B cell (primary cell): ENCODE measurements around the gene MICU1. TPM values are rescaled to one million over a fixed set of nuclear protein-coding genes. Genes with fewer than 3 reads are reported as not detected.
"Not testable (repeated sequence)": the region's sequence is repeated elsewhere in the genome, so short reads cannot be mapped to it uniquely, and the experiment has no call there.

ENCODE experiments used
- ATAC-seq: fragments of 200-7000 bp; cut with Tn5 transposase; one replicate; pipeline ENCODE4 v1.10.0; 2021; ENCODE audit warnings: low read depth, mild to moderate bottlenecking, moderate number of reproducible peaks, moderate library complexity
- CTCF ChIA-PET: fragments of 350-600 bp; sonication (Branson Sonifier 250); formaldehyde crosslinking; loops from one replicate; lab custom pipeline; 2021; ENCODE audit warnings: antibody characterized with exemption, inconsistent platforms; lab: Charles Lee
- POLR2A ChIA-PET: fragments of 350-600 bp; sonication (Branson Sonifier 250); formaldehyde crosslinking; loops from one replicate; lab custom pipeline; 2021; ENCODE audit warnings: antibody characterized with exemption; lab: Charles Lee
- DNase-seq: peaks from one replicate; pipeline ENCODE4 v3.0.0; 2013
- H2AFZ ChIP-seq: 2 replicates; pipeline ENCODE4 v1.6.1; 2012; ENCODE audit warnings: mild to moderate bottlenecking, low read depth, low read length; ENCODE audit not compliant: insufficient read depth, poor library complexity, severe bottlenecking
- H3K27ac ChIP-seq, 2 donors: 1 replicate in 1 of 2; 2 replicates in 1 of 2; pipeline ENCODE4 v1.5.1; 2012 to 2013; ENCODE audit warnings: low read length in 2 of 2, mild to moderate bottlenecking in 2 of 2, moderate library complexity in 1 of 2
- H3K27me3 ChIP-seq, 4 experiments: fragments of 200-600 bp in 1 of 4; sonication (generic) in 1 of 4; replicated peaks in 1 of 4; 1 replicate in 2 of 4; 2 replicates in 2 of 4; pipeline versions ENCODE4 v1.6.1 to v1.7.0; 2013 to 2016; ENCODE audit warnings: low read length in 3 of 4, mild to moderate bottlenecking in 2 of 4, mixed read lengths in 1 of 4, moderate library complexity in 1 of 4; ENCODE audit not compliant: insufficient read depth in 4 of 4, control insufficient read depth in 3 of 4; ENCODE audit errors: control extremely low read depth in 1 of 4
- H3K36me3 ChIP-seq, 2 experiments: replicated peaks in 1 of 2; 1 replicate in 1 of 2; 2 replicates in 1 of 2; pipeline versions ENCODE4 v1.6.1 to v1.7.1; 2013; ENCODE audit warnings: low read length in 1 of 2; ENCODE audit not compliant: insufficient read depth in 2 of 2, control insufficient read depth in 1 of 2; ENCODE audit errors: control extremely low read depth in 1 of 2, extremely low read depth in 1 of 2
- H3K4me1 ChIP-seq, 2 donors: fragments of 200-600 bp in 1 of 2; sonication (generic) in 1 of 2; 1 replicate in 1 of 2; 2 replicates in 1 of 2; pipeline versions ENCODE4 v1.5.1 to v1.6.1; 2013 to 2017; ENCODE audit warnings: low read length in 2 of 2; ENCODE audit not compliant: control insufficient read depth in 2 of 2, insufficient read depth in 2 of 2
- H3K4me2 ChIP-seq: replicated peaks from 2 replicates; pipeline ENCODE3; 2012; ENCODE audit warnings: mild to moderate bottlenecking, low read depth, low read length; ENCODE audit not compliant: poor library complexity, severe bottlenecking
- H3K4me3 ChIP-seq, 5 experiments: fragments of 200-600 bp in 1 of 5; sonication (generic) in 1 of 5; 1 replicate in 3 of 5; 2 replicates in 2 of 5; pipeline versions ENCODE4 v1.5.1 to v1.7.0; 2011 to 2016; ENCODE audit warnings: low read length in 4 of 5, mild to moderate bottlenecking in 4 of 5, low read depth in 2 of 5, control low read depth in 1 of 5, moderate library complexity in 1 of 5; ENCODE audit not compliant: insufficient read depth in 1 of 5; ENCODE audit errors: control extremely low read depth in 1 of 5, extremely low read depth in 1 of 5
- H3K79me2 ChIP-seq: fragments of 200-600 bp; sonication (generic); one replicate; pipeline ENCODE4 v1.6.0; 2016; ENCODE audit warnings: low read length; ENCODE audit not compliant: control insufficient read depth, insufficient read depth
- H3K9ac ChIP-seq: fragments of 200-600 bp; sonication (generic); 2 replicates; pipeline ENCODE4 v1.6.1; 2017; ENCODE audit warnings: mild to moderate bottlenecking, low read length, moderate library complexity
- H3K9me3 ChIP-seq, 3 donors: one replicate each; pipeline versions ENCODE4 v1.6.1 to v1.7.1; 2013; ENCODE audit warnings: low read length in 2 of 3; ENCODE audit not compliant: control insufficient read depth in 2 of 3, insufficient read depth in 1 of 3; ENCODE audit errors: control extremely low read depth in 1 of 3
- H4K20me1 ChIP-seq: 2 replicates; pipeline ENCODE4 v1.6.0; 2012; ENCODE audit warnings: mild to moderate bottlenecking, low read length; ENCODE audit not compliant: insufficient read depth, control insufficient read depth, poor library complexity, severe bottlenecking
- H3K27ac Mint-ChIP-seq: one replicate; pipeline ENCODE4 v1.8.0; 2021; ENCODE audit warnings: mixed read lengths
- H3K27me3 Mint-ChIP-seq: one replicate; pipeline ENCODE4 v1.8.0; 2021; ENCODE audit warnings: mixed read lengths
- H3K4me1 Mint-ChIP-seq: one replicate; pipeline ENCODE4 v1.8.0; 2021; ENCODE audit warnings: mixed read lengths
- H3K4me3 Mint-ChIP-seq: one replicate; pipeline ENCODE4 v1.8.0; 2021; ENCODE audit warnings: mixed read lengths
- H3K9me3 Mint-ChIP-seq: one replicate; pipeline ENCODE4 v1.8.0; 2022; ENCODE audit warnings: mixed read lengths; ENCODE audit not compliant: insufficient read depth
- CTCF ChIP-seq: fragments of 200-600 bp; IDR thresholded peaks from one replicate; pipeline ENCODE4 v1.8.0; 2022; ENCODE audit warnings: antibody characterized with exemption, mild to moderate bottlenecking
- EZH2 ChIP-seq: IDR thresholded peaks from 2 replicates; pipeline ENCODE4 v1.6.1; 2012; ENCODE audit warnings: borderline replicate concordance, low read depth, mild to moderate bottlenecking, moderate library complexity, low read length; ENCODE audit not compliant: insufficient read depth, poor library complexity, severe bottlenecking
- WGBS: methylation state at CpG from one replicate; pipeline ENCODE4 v1.1.5; 2013; ENCODE audit warnings: missing lambda C conversion rate; ENCODE audit not compliant: insufficient coverage; 5-methylcytosine and 5-hydroxymethylcytosine counted together
- intact Hi-C: fragments of 100-400 bp; cut with micrococcal nuclease; formaldehyde crosslinking; loops from one replicate; pipeline ENCODE4 v1.10.0; 2022
- polyA plus RNA-seq: library from polyadenylated mRNA; depleted of rRNA; stranded (reverse); fragments of >200 nt; gene quantifications from 2 replicates; pipeline ENCODE4 v1.2.3, GENCODE V29; 2012
- total RNA-seq, 2 donors: library from RNA; stranded (reverse); fragments of 120-200 nt in 1 of 2; gene quantifications; 1 replicate in 1 of 2; 2 replicates in 1 of 2; pipeline versions ENCODE4 v1.2.3 to v1.2.4, GENCODE V29; 2013 to 2022

The MICU1 gene
- total and polyA plus RNA-seq, 2 donors (not counting 1 experiment from before 2014, with no cell fraction given) = 12.0 to 34.7 TPM

- H3K4me1 Mint-ChIP-seq = peaks cover 29% of the 10 kb centered on the region
- TF ChIP-seq EZH2 (no peak), CTCF (no peak)
- H3K4me2 ChIP-seq = no peak overlapping the region
- ATAC-seq (no peak), DNase-seq (no peak)
- peaks cover 20% of the 10 kb centered on the region for H4K20me1 ChIP-seq
- no peaks in the 10 kb centered on the region for H3K27me3 ChIP-seq
- peaks cover 10 to 11% of the 10 kb centered on the region in 2 donors for H3K4me1 ChIP-seq
- WGBS = 94% methylated on average over 7 of the region's 7 CpGs
- ChIA-PET CTCF (interaction anchor here (0.7 to 3.3 kb wide), 2 partner anchors 10 to 126 kb away, joined by 3 to 22 read pairs; no protein-coding TSS in a partner anchor), POLR2A (no interaction called here)
- intact Hi-C loops = no loop called here
- H3K27me3 Mint-ChIP-seq = no peaks in the 10 kb centered on the region
- no peaks in the 10 kb centered on the region for H3K9me3 ChIP-seq
- H3K9me3 Mint-ChIP-seq = no peaks in the 10 kb centered on the region
- H3K4me3 ChIP-seq = no peak overlapping the region
- H3K36me3 ChIP-seq = peaks cover 4 to 26% of the 10 kb centered on the region in 2 experiments
- no peak overlapping the region for H3K27ac ChIP-seq
- H3K27ac Mint-ChIP-seq = no peak overlapping the region
- H3K9ac ChIP-seq = no peak overlapping the region
- no peak overlapping the region for H2AFZ ChIP-seq
- H3K4me3 Mint-ChIP-seq = no peak overlapping the region
- H3K79me2 ChIP-seq = peaks cover 58% of the 10 kb centered on the region
These were observed 277.6 kb downstream of the MICU1 start for GRCh38 chr10:72348282-72348681.

GRCh38 chr10:72346117-72346516 is 279.8 kb downstream of the MICU1 start:
- DNase-seq, H3K4me2 ChIP-seq, H2AFZ ChIP-seq, H3K9me3 ChIP-seq, H3K4me3 ChIP-seq, H3K27me3 ChIP-seq, ATAC-seq, H3K4me1 ChIP-seq, H3K27ac ChIP-seq, H3K9ac ChIP-seq, H3K4me3 Mint-ChIP-seq, H3K9me3 Mint-ChIP-seq, H3K27me3 Mint-ChIP-seq, H3K27ac Mint-ChIP-seq, intact Hi-C loops: not testable (repeated sequence)
- ChIA-PET CTCF (interaction anchor here (0.6 to 13.9 kb wide), 4 partner anchors 9 to 217 kb away, joined by 3 to 333 read pairs (median 6); no protein-coding TSS in a partner anchor), POLR2A (interaction anchor here (0.7 kb wide), 1 partner anchor 1825 kb away, joined by 6 read pairs; no protein-coding TSS in a partner anchor)
- H3K36me3 ChIP-seq = peaks cover 0 to 38% of the 10 kb centered on the region in 2 experiments
- WGBS = 90% methylated on average over 4 of the region's 7 CpGs
- peaks cover 11% of the 10 kb centered on the region for H3K4me1 Mint-ChIP-seq
- H4K20me1 ChIP-seq = peaks cover 16% of the 10 kb centered on the region
- peaks cover 37% of the 10 kb centered on the region for H3K79me2 ChIP-seq
